Psoas muscle (tissue), 8 donors: Measurements from ENCODE around the gene CCDC169. TPM values are rescaled to one million over a fixed set of nuclear protein-coding genes. Genes with fewer than 3 reads are reported as not detected.

Experiments
- ATAC-seq, 4 donors: fragments of 200-7000 bp; cut with Tn5 transposase; one replicate each; pipeline ENCODE4 v1.9.1; 2020; ENCODE audit warnings: moderate library complexity in 3 of 4, mild to moderate bottlenecking in 2 of 4
- DNase-seq, 2 donors: peaks; one replicate each; pipeline ENCODE4 v3.0.0-alpha.2; 2020
- H3K27ac ChIP-seq: fragments of 200-600 bp; one replicate; pipeline ENCODE4 v1.8.0; 2022
- H3K27me3 ChIP-seq, 3 donors: fragments of 200-600 bp in 1 of 3; one replicate each; pipeline versions ENCODE4 v1.6.1 to v1.8.0; 2013 to 2022; ENCODE audit warnings: low read length in 2 of 3, mild to moderate bottlenecking in 2 of 3, moderate library complexity in 1 of 3; ENCODE audit not compliant: insufficient read depth in 3 of 3
- H3K36me3 ChIP-seq, 2 donors: fragments of 200-600 bp in 1 of 2; one replicate each; pipeline versions ENCODE4 v1.6.1 to v1.8.0; 2013 to 2022; ENCODE audit warnings: low read depth in 1 of 2, mild to moderate bottlenecking in 1 of 2, moderate library complexity in 1 of 2; ENCODE audit not compliant: insufficient read depth in 1 of 2
- H3K4me1 ChIP-seq: fragments of 200-600 bp; one replicate; pipeline ENCODE4 v1.8.0; 2022
- H3K4me3 ChIP-seq: fragments of 200-600 bp; one replicate; pipeline ENCODE4 v1.8.0; 2022; ENCODE audit warnings: mild to moderate bottlenecking
- H3K9me3 ChIP-seq: fragments of 200-600 bp; one replicate; pipeline ENCODE4 v1.8.0; 2022
- WGBS, 3 donors: extraction: QIAGEN DNeasy Blood & Tissue Kit; methylation state at CpG; one replicate each; pipeline versions ENCODE4 v1.1.6 to v1.1.7; 2013; 5-methylcytosine and 5-hydroxymethylcytosine counted together
- intact Hi-C, 2 donors: fragments of 100-400 bp; cut with DNase I; formaldehyde crosslinking; loops; one replicate each; pipeline versions ENCODE4 v1.11.0 to v1.14.2; 2022
- polyA plus RNA-seq, 3 donors: library from polyadenylated mRNA; stranded (reverse); fragments of 200-250 nt; gene quantifications; one replicate each; pipeline ENCODE4 v1.2.3, GENCODE V29; 2013
- total RNA-seq, 4 donors: library from RNA; stranded (reverse); fragmentation: NEBNext Ultra II Directional in 2 of 4; extraction: Animal tissue kit (Norgen Biotek cat#: 25700) in 2 of 4; gene quantifications; one replicate each; pipeline versions ENCODE4 v1.2.1 to v1.2.4, GENCODE V29; 2021 to 2023
- TF ChIP-seq, protein P1 (sequence below): fragments of 200-600 bp; IDR thresholded peaks from one replicate; pipeline ENCODE4 v1.8.0; 2022; ENCODE audit warnings: antibody characterized with exemption
- donor health status: healthy with polysubstance abuse.
- donor health status: DM: no; HTN: no; CAD: no; lungs with moderate emphysema.
- donor health status: Bipolar disorder and iron deficiency.
- donor health status: healthy.
- donor health status: DM: yes; HTN: yes; CAD: no.
- donor health status: DM: no; HTN: no; CAD: no.
- donor health status: DM: no; HTN: no; CAD: no.
- donor health status: DM: yes; HTN: yes; CAD: no.

CCDC169 gene
- total and polyA plus RNA-seq, 7 donors, result 0.17 to 3.5 (median 0.49) TPM; not detected in 1

DNA sequence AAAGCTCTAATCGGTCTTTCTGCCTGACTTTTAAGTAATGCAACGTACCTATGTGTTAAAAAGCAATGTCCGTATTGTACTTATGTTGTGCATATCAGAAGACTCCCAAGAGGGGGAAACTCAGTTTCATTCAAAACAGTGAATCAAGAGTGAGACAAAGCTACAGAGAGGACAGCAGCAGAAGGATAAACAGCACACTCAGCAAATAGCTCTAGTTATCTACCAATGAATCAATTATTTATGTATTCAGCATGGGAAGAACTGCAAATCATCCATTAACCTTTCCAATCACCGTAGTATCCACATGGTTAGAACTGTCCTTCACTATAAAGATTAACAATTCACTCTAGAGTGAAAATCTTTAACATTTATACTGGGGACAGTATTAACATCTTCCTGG, 46.6 kb downstream of the CCDC169 start:
- ATAC-seq, result no peak
- Histone ChIP-seq H3K9me3 (no peaks in the 10 kb centered on the region), H3K36me3 (no peaks in the 10 kb centered on the region), H3K4me1 (no peaks in the 10 kb centered on the region), H3K4me3 (no peak overlapping the region), H3K27me3 (no peaks in the 10 kb centered on the region), H3K27ac (no peak overlapping the region)
- no peak for DNase-seq
- TF ChIP-seq, protein P1, sequence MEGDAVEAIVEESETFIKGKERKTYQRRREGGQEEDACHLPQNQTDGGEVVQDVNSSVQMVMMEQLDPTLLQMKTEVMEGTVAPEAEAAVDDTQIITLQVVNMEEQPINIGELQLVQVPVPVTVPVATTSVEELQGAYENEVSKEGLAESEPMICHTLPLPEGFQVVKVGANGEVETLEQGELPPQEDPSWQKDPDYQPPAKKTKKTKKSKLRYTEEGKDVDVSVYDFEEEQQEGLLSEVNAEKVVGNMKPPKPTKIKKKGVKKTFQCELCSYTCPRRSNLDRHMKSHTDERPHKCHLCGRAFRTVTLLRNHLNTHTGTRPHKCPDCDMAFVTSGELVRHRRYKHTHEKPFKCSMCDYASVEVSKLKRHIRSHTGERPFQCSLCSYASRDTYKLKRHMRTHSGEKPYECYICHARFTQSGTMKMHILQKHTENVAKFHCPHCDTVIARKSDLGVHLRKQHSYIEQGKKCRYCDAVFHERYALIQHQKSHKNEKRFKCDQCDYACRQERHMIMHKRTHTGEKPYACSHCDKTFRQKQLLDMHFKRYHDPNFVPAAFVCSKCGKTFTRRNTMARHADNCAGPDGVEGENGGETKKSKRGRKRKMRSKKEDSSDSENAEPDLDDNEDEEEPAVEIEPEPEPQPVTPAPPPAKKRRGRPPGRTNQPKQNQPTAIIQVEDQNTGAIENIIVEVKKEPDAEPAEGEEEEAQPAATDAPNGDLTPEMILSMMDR, result no peak
- whole genome bisulfite sequencing, 3 donors, result 83 to 86% (median 85%) methylated on average over 4 of the region's 4 CpGs
- intact Hi-C loops, result no loop called here

DNA sequence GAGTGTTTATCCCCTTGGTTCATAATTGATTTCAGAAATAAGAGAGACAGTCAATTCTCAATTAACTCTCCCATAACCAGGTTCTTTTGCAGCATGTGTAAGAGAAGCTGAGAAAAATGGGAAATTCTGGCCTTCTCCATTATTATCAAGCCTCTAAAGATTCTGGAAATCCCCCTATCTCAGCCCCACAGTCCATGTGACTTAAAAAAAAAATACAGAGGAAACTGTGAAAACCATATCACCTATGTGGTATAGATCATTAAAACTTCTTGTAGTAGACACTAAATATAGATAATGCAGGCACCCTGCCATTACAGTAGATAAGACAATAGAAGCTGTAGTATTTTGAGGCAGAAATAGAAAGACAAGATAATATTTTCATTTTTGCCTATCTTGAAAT, 48.9 kb downstream of the CCDC169 start:
- DNase-seq (no peak), ATAC-seq (no peak)
- Histone ChIP-seq H3K27me3 (no peaks in the 10 kb centered on the region), H3K4me1 (no peaks in the 10 kb centered on the region), H3K9me3 (no peaks in the 10 kb centered on the region), H3K4me3 (no peak overlapping the region), H3K36me3 (no peaks in the 10 kb centered on the region), H3K27ac (no peak overlapping the region)
- TF ChIP-seq, protein P1, result no peak
- intact Hi-C loops, result no loop called here

DNA sequence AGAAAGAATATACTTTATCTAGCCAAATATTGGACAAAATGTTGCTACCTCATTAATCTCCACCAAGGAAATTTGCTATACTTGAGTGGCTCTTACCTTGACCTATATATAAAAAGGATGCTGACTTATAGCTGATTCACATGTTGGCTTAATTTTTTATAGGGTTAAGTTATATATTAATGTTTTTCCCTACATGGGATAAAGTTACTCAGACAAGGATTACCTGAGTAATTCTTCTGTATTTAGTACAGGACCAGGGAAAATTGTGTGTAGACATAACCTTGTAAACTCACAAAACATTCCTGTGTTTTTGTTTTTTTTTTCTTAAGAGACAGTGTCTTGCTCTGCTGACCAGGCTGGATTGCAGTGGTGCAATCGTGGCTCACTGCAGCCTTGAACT, 52.6 kb downstream of the CCDC169 start:
- WGBS, 3 donors, result 68 to 86% (median 76%) methylated on average over 1 of the region's 1 CpG

DNA sequence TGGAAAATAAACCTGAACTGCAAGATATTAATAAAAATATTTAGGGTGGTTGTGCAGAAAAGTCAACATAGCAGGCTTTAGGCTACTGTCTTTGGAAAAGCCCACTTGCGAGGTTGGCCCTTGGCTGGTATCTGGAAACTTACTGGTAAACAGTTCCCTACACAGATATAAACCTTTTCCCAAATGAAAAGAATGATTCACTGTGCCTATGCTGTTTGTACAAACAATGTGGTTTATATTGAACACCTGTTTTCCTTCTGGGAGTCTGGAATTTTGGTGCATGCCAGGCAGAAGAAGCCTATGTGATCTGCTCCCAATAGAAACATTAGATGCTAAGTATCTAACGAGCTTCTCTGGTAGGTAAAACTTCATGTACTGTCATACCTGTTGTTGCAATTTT, 53.5 kb downstream of the CCDC169 start:
- Histone ChIP-seq H3K4me1 (no peaks in the 10 kb centered on the region), H3K27me3 (no peaks in the 10 kb centered on the region), H3K4me3 (no peak overlapping the region), H3K36me3 (no peaks in the 10 kb centered on the region), H3K27ac (no peak overlapping the region), H3K9me3 (no peaks in the 10 kb centered on the region)
- WGBS, 3 donors, result 72 to 85% (median 82%) methylated on average over 2 of the region's 2 CpGs
- intact Hi-C loops, result no loop called here
- ATAC-seq (no peak), DNase-seq (no peak)
- TF ChIP-seq, protein P1, result no peak

More for the DNA sequence above, 52.6 kb downstream of the CCDC169 start:
- Histone ChIP-seq H3K4me1 (no peaks in the 10 kb centered on the region), H3K9me3 (no peaks in the 10 kb centered on the region), H3K36me3 (no peaks in the 10 kb centered on the region), H3K27me3 (no peaks in the 10 kb centered on the region), H3K4me3 (no peak overlapping the region), H3K27ac (no peak overlapping the region)
- DNase-seq, result no peak
- TF ChIP-seq, protein P1, result no peak
- intact Hi-C loops, result no loop called here
- ATAC-seq, result no peak

DNA sequence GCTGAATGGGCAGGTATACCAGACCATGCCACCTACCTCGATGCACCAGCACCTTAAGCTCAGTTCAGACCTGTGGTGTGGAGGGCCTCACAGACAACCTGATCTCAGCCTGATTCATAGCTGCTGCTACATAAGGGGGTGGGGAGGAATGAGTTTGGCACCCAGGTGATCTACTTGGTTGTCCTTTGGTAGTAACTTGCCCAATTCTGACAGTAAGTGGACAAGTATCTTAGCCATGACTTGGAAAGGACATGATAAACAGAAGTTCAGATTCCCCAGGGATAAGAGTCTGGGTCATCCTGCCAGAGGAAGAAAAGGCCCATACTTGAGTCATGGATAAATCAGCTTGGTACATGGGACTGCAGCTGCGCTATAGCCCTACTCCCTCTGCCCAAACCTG, 54.9 kb downstream of the CCDC169 start:
- ATAC-seq (no peak), DNase-seq (no peak)
- Histone ChIP-seq H3K27me3 (no peaks in the 10 kb centered on the region), H3K4me3 (no peak overlapping the region), H3K36me3 (no peaks in the 10 kb centered on the region), H3K27ac (no peak overlapping the region), H3K9me3 (no peaks in the 10 kb centered on the region), H3K4me1 (no peaks in the 10 kb centered on the region)
- intact Hi-C loops, result no loop called here
- 90 to 100% (median 95%) methylated on average over 2 of the region's 2 CpGs for WGBS, 3 donors
- TF ChIP-seq, protein P1, result no peak
